Activated T-cell treated with anti-CD3 and anti-CD28 coated beads for 4 hours (primary cell): ENCODE results near the gene TM7SF2.

Experiments
- DNase-seq: peaks from one replicate; pipeline ENCODE4 v3.0.0-alpha.2; 2020

The TM7SF2 gene

GRCh38 chr11:65095427-65095826 is 16.2 kb upstream of the TM7SF2 start:
- no peak for DNase-seq

GRCh38 chr11:65095974-65096806 is 15.5 kb upstream of the TM7SF2 start, which contains the start of gene VPS51:
Gene VPS51, plus strand, starts transcription at chr11:65096214. Its CDS starts 37 bp downstream, at chr11:65096251.
- peak; percentile 78 for DNase-seq

DNA sequence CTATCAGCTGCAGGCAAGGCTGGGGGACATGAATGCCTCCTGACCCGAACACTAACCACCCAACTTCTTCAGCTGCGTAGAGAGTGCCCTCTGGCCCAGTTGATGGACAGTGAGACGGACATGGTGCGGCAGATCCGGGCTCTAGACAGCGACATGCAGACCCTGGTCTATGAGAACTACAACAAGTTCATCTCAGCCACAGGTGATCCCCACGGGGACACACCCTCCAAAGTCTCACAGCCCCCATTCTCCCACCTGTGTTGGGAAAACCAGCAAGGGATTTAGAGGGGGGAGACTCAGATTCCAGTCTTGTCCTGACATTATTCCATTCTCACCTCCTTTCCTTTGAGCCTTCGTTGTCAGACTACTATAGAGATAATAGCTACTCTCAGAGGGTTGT is 14.7 kb upstream of the TM7SF2 start:
- DNase-seq: no peak

- DNase-seq: no peak
Measured at GRCh38 chr11:65100674-65101350, 10.9 kb upstream of the TM7SF2 start.

- no peak for DNase-seq
Measured at GRCh38 chr11:65102142-65103095, 9.3 kb upstream of the TM7SF2 start.

- no peak for DNase-seq
Measured at GRCh38 chr11:65103476-65103875, 8.2 kb upstream of the TM7SF2 start.

- no peak for DNase-seq
Measured at GRCh38 chr11:65104628-65105027, 7.0 kb upstream of the TM7SF2 start.

GRCh38 chr11:65107078-65107477 is 4.6 kb upstream of the TM7SF2 start:
- DNase-seq: no peak

GRCh38 chr11:65107751-65108468 is 3.8 kb upstream of the TM7SF2 start:
- DNase-seq: no peak

DNA sequence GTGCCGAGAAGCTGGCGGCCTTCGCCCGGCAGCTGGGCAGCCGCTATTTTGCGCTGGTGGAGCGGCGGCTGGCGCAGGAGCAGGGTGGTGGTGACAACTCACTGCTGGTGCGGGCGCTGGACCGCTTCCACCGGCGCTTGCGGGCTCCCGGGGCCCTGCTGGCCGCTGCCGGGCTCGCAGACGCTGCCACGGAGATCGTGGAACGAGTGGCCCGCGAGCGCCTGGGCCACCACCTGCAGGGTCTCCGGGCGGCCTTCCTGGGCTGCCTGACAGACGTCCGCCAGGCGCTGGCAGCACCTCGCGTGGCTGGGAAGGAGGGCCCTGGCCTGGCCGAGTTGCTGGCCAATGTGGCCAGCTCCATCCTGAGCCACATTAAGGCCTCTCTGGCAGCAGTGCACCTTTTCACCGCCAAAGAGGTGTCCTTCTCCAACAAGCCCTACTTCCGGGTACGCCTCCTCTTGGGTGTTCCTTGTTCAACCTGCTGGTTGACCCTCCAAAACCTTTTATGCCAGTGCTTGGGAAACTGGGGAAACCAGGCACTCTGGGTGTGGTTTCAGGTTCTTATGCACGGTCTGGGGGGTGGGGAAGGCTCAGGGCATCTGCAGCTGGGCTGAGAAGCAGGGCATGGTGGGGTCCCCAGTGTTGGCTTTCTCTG is 3.1 kb upstream of the TM7SF2 start:
- DNase-seq: no peak

DNA sequence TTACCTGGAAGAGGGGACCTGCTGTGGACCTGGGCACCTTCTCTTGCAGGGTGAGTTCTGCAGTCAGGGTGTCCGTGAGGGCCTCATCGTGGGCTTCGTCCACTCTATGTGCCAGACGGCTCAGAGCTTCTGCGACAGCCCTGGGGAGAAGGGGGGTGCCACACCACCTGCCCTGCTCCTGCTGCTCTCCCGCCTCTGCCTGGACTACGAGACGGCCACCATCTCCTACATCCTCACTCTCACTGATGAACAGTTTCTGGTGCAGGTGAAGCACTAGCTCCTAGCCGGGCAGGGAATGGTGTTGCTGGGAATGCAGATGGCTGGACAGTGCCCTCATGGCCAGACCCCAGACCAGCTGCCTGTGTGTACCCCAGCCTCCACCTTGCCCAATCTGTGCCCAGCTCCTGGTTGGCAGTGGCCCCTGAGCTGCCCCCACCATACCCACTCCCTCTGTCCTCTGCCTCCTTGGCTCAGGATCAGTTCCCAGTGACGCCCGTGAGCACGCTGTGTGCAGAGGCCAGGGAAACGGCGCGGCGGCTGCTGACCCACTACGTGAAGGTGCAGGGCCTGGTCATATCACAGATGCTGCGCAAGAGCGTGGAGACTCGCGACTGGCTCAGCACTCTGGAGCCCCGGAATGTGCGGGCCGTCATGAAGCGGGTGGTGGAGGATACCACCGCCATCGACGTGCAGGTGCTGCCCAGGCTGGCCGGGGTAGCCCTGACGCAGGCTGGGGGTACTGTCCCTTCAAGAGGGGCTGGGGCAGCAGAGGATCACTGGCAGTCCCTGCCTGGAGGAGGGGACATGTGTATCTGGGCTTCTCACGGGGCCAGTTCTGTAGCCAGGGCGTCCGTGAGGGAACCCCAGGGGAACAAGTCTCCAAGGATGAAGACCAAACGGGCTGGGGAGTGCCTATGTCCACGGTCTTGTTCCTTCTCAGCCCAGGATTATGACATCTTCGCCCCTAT is 2.2 kb upstream of the TM7SF2 start:
- DNase-seq: no peak

- DNase-seq: peak; percentile 99
Measured at GRCh38 chr11:65110354-65110861, 1.3 kb upstream of the TM7SF2 start.

GRCh38 chr11:65111159-65111743 is 421 bp upstream of the TM7SF2 start:
- no peak for DNase-seq

- DNase-seq: peak; percentile 57
Measured at GRCh38 chr11:65112546-65113360, 1.1 kb downstream of the TM7SF2 start.

DNA sequence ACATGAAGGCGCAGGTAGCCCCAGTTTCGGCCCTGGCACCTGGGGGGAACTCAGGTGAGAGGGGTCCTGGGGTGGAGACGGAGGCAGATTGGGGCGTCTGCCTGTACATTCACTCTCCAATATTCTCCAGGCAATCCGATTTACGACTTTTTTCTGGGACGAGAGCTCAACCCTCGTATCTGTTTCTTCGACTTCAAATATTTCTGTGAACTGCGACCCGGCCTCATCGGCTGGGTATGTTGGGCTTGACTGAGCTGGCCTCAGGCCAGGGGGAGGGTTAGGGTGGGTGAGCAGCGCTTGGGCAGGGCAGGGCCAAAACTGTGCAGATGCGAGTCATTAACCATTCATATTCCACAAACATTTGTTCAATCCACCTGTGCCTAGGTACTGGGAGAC is 1.7 kb downstream of the TM7SF2 start:
- DNase-seq: no peak

DNA sequence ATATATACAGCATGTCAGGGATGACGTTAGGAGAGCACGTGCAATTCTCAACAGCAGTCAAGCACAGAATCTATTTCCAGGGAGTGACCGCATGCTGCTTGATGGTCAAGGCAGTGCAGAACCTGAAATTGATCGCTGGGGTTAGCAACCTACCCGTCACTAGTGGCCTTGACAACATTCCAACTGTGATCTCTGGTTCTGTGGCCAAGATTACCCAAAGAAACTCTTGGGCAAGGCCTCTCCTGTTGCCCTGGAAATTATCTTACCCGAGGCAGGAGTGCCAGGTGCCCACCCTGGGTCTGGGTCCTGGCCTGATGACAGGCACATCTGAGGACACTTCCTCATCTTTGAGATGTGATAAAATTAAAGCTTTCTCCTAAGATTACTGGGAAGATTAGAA is 2.2 kb downstream of the TM7SF2 start:
- no peak for DNase-seq

- no peak for DNase-seq
Measured at GRCh38 chr11:65114538-65115171, 3.0 kb downstream of the TM7SF2 start.

GRCh38 chr11:65115361-65116082 is 3.9 kb downstream of the TM7SF2 start:
- DNase-seq: no peak
